ENCODE measurements around the gene TOGARAM2. TPM values are rescaled to one million over a fixed set of nuclear protein-coding genes. Genes with fewer than 3 reads are reported as not detected.
A peak's percentile ranks its signal among the peaks of the same experiment; 100 is the strongest.

Gene TOGARAM2
- total RNA-seq, 1 donor from 2014 or later, result 0.35 TPM

GRCh38 chr2:29061616-29062015 is 80.5 kb downstream of the TOGARAM2 start:
- TF ChIP-seq CTCF (conservative IDR thresholded peaks at IDR 0.05), result no peak
- Mint-ChIP-seq H3K36me3 (ENCODE audit: low read depth) (no peaks in the 10 kb centered on the region), H3K9me3 (no peaks in the 10 kb centered on the region), H3K27ac (ENCODE audit: unreplicated experiment) (no peak overlapping the region), H3K4me3 (no peak overlapping the region), H3K4me1 (peaks cover 38% of the 10 kb centered on the region), H3K27me3 (ENCODE audit: low read depth) (no peaks in the 10 kb centered on the region)
- no peak for DNase-seq (ENCODE audit: low read depth, low spot score)

- Mint-ChIP-seq H3K36me3 (ENCODE audit: low read depth) (no peaks in the 10 kb centered on the region), H3K9me3 (no peaks in the 10 kb centered on the region), H3K4me3 (no peak overlapping the region), H3K27ac (ENCODE audit: unreplicated experiment) (no peak overlapping the region), H3K27me3 (ENCODE audit: low read depth) (no peaks in the 10 kb centered on the region), H3K4me1 (peaks cover 38% of the 10 kb centered on the region)
- TF ChIP-seq CTCF (conservative IDR thresholded peaks at IDR 0.05), result no peak
- DNase-seq (ENCODE audit: low read depth, low spot score), result no peak
Observed at GRCh38 chr2:29062371-29062770, 81.3 kb downstream of the TOGARAM2 start.

- H3K4me3 Mint-ChIP-seq, result no peak overlapping the region
- no peaks in the 10 kb centered on the region for H3K27me3 Mint-ChIP-seq (ENCODE audit: low read depth)
- no peaks in the 10 kb centered on the region for H3K36me3 Mint-ChIP-seq (ENCODE audit: low read depth)
- peaks cover 38% of the 10 kb centered on the region for H3K4me1 Mint-ChIP-seq
- no peak for TF ChIP-seq CTCF (conservative IDR thresholded peaks at IDR 0.05)
- H3K9me3 Mint-ChIP-seq, result no peaks in the 10 kb centered on the region
- no peak for DNase-seq (ENCODE audit: low read depth, low spot score)
- no peak overlapping the region for H3K27ac Mint-ChIP-seq (ENCODE audit: unreplicated experiment)
Observed at GRCh38 chr2:29063056-29063455, 82.0 kb downstream of the TOGARAM2 start.

GRCh38 chr2:29063646-29064345 is 82.7 kb downstream of the TOGARAM2 start:
- no peak for TF ChIP-seq CTCF (conservative IDR thresholded peaks at IDR 0.05)
- no peak for DNase-seq (ENCODE audit: low read depth, low spot score)
- H3K27ac Mint-ChIP-seq (ENCODE audit: unreplicated experiment), result peak overlapping the region; percentile 51
- H3K9me3 Mint-ChIP-seq, result no peaks in the 10 kb centered on the region
- no peaks in the 10 kb centered on the region for H3K36me3 Mint-ChIP-seq (ENCODE audit: low read depth)
- H3K4me1 Mint-ChIP-seq, result peaks cover 38% of the 10 kb centered on the region
- H3K27me3 Mint-ChIP-seq (ENCODE audit: low read depth), result no peaks in the 10 kb centered on the region
- H3K4me3 Mint-ChIP-seq, result peak overlapping the region; percentile 21

GRCh38 chr2:29064346-29064715 is 83.2 kb downstream of the TOGARAM2 start:
- H3K36me3 Mint-ChIP-seq (ENCODE audit: low read depth), result no peaks in the 10 kb centered on the region
- no peaks in the 10 kb centered on the region for H3K9me3 Mint-ChIP-seq
- H3K4me3 Mint-ChIP-seq, result no peak overlapping the region
- TF ChIP-seq CTCF (conservative IDR thresholded peaks at IDR 0.05), result no peak
- no peaks in the 10 kb centered on the region for H3K27me3 Mint-ChIP-seq (ENCODE audit: low read depth)
- no peak overlapping the region for H3K27ac Mint-ChIP-seq (ENCODE audit: unreplicated experiment)
- DNase-seq (ENCODE audit: low read depth, low spot score), result no peak
- peaks cover 38% of the 10 kb centered on the region for H3K4me1 Mint-ChIP-seq

All from neural crest cell (in vitro differentiated cells).